IPS-18a (cell line): ENCODE measurements around the gene CCDC90B.
"Not testable (repeated sequence)": the region's sequence is repeated elsewhere in the genome, so short reads cannot be mapped to it uniquely, and the experiment has no call there.

Source experiments
- H3K27ac ChIP-seq: one replicate; pipeline ENCODE4 v1.5.1; 2013; ENCODE audit warnings: low read length
- H3K27me3 ChIP-seq: one replicate; pipeline ENCODE4 v1.6.1; 2013; ENCODE audit warnings: mild to moderate bottlenecking, low read length; ENCODE audit not compliant: control insufficient read depth, insufficient read depth
- H3K36me3 ChIP-seq: one replicate; pipeline ENCODE4 v1.6.1; 2013; ENCODE audit warnings: low read depth, low read length; ENCODE audit not compliant: control insufficient read depth
- H3K4me1 ChIP-seq: one replicate; pipeline ENCODE4 v1.6.1; 2013; ENCODE audit warnings: low read depth, low read length; ENCODE audit not compliant: control insufficient read depth
- H3K4me3 ChIP-seq: one replicate; pipeline ENCODE4 v1.5.1; 2013; ENCODE audit warnings: low read length
- H3K9ac ChIP-seq: one replicate; pipeline ENCODE4 v1.6.1; 2013; ENCODE audit warnings: mild to moderate bottlenecking, low read length, moderate library complexity
- H3K9me3 ChIP-seq: one replicate; pipeline ENCODE4 v1.6.1; 2013; ENCODE audit warnings: low read depth, low read length; ENCODE audit not compliant: control insufficient read depth

Gene CCDC90B

DNA sequence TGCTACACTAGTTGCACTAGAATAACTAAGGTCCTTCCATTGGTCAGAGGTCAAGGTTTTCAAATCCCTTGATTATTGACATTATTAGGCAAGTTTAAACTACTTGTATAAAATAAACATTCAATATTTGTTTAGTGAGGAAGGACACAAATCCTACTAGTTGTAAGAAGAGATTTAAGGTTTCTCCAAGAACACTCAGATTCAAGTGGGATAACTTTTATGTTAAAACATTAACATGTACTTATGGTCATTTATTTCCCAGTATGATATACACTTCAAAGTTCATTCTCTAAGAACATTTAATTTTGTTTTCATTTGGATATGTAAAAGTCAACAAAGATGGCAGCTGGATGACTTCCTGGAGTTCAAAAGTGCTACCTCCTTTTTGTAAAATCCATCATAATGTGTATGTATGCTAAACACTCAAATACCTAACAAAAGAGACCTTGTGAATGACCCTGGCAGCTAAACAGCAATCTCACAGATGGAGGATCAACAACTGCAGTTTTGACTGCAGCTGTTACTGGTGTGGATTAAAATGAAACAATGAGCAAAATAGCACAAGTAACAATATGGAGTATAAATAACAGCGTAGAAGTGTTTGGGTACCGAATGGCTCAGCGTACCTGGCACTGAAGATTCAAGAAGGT, 1.5 kb downstream of the CCDC90B start:
- Histone ChIP-seq H3K36me3 (no peaks in the 10 kb centered on the region), H3K27ac (peak overlapping the region; percentile 4), H3K27me3 (no peaks in the 10 kb centered on the region), H3K4me1 (peaks cover 5% of the 10 kb centered on the region), H3K9ac (peak overlapping the region; percentile 59), H3K9me3 (no peaks in the 10 kb centered on the region), H3K4me3 (peak overlapping the region; percentile 67)

DNA sequence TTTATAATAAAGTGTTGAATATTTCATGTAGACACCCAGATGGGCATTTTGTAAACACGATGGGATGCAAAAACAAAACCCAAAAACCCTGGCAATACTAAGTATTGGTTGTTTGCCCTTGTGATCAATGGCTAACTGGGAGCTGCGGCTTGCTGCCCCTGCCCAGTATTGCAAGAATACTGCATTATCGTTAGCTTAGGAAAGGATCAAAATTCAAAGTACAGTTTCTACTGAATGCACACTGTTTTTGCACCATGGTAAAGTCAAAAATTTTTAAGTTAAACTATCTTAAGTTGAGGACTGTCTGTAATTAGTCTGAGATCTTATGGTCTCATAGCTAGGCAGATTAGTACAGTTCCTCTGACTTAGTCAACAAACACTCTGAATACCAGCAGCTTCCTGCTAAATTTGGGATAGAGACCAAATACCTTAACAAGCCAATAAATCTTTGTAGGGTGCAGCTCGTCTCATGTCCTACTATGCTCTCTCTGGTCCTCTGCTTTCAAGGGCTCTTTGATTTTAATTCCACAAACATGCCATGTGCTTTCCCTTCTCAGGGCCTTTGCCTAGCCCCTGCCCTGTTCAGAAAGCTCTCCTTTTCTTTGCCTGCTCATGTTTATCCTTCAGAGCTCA, 4.0 kb downstream of the CCDC90B start:
- Histone ChIP-seq H3K4me1 (peaks cover 5% of the 10 kb centered on the region), H3K27ac (no peak overlapping the region), H3K27me3 (no peaks in the 10 kb centered on the region), H3K4me3 (no peak overlapping the region), H3K9me3 (no peaks in the 10 kb centered on the region), H3K36me3 (peaks cover 12% of the 10 kb centered on the region), H3K9ac (no peak overlapping the region)

DNA sequence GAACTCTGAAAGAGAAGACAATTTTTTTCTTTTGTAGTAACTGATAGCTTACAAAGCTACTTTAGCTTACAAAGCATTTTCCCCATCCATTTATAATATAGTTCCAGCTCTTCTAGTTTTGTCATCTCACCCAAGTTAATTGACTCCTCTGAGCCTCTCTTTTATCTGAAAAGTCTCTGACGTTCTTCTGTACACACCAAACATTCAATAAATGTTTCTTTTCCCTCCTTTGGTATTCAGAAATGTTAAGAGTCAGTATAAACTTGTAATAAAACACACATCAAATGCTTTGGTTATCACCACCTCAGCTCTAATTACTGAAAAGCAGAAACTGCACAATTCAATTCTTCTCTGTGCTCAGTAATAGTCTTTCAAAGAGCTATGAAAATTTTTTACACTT, 5.9 kb downstream of the CCDC90B start:
- Histone ChIP-seq H3K4me3 (no peak overlapping the region), H3K27me3 (no peaks in the 10 kb centered on the region), H3K4me1 (peaks cover 5% of the 10 kb centered on the region), H3K36me3 (peaks cover 26% of the 10 kb centered on the region), H3K9ac (no peak overlapping the region), H3K9me3 (no peaks in the 10 kb centered on the region), H3K27ac (no peak overlapping the region)

DNA sequence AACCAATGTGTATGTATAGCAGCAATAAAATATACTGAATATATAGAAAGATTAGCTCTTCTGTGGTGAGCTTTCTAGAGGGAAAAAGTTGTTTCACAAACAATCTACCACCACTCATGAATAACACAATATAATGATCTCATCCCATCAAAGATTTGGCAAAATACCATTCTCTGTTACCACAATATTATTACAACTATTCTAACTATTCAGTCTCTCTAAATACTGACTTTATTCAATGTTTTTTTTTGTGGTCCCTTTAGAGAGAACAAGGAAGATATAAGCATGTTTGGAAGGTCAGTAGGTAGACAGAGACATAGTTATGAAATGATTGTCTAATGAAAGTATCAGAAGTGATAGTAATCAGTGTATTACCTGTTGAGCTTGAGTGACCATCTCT, 7.8 kb downstream of the CCDC90B start:
- no peaks in the 10 kb centered on the region for H3K9me3 ChIP-seq
- H3K36me3 ChIP-seq: peaks cover 39% of the 10 kb centered on the region
- H3K27ac ChIP-seq: no peak overlapping the region
- H3K4me3 ChIP-seq: no peak overlapping the region
- no peak overlapping the region for H3K9ac ChIP-seq
- no peaks in the 10 kb centered on the region for H3K4me1 ChIP-seq
- no peaks in the 10 kb centered on the region for H3K27me3 ChIP-seq

DNA sequence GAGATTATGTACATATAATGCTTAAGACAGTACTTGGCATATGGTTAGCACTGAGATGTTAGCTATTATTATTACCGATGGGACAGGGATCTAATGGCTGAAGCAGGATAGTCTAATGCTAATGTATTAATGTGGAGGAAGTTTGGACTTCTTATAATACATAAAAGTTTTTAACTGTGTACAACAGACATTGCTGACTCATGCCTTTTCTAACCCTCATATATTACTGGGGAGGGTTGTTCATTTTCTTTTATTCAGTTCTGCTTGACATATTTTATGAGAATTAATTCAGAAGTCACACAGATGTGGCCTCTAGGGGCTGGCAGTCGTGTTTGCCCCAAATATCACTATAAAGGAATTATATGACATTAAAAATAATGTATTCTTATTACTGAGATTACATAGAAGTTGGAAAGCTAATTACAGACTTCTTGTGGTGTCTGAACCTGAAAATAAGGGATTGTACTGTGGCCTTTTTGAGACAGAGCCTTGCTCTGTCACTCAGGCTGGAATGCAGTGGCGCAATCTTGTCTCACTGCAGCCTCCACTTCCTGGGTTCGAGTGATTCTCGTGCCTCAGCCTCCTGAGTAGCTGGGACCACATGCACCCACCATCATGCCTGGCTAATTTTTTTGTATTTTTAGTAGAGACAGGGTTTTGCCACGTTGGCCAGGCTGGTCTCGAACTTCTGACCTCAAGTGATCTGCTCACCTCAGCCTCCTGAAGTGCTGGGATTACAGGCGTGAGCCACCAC, 10.1 kb downstream of the CCDC90B start:
- Histone ChIP-seq H3K36me3 (peaks cover 45% of the 10 kb centered on the region), H3K27me3 (no peaks in the 10 kb centered on the region), H3K27ac (no peak overlapping the region), H3K4me1 (no peaks in the 10 kb centered on the region), H3K9ac (no peak overlapping the region), H3K9me3 (no peaks in the 10 kb centered on the region), H3K4me3 (no peak overlapping the region)

DNA sequence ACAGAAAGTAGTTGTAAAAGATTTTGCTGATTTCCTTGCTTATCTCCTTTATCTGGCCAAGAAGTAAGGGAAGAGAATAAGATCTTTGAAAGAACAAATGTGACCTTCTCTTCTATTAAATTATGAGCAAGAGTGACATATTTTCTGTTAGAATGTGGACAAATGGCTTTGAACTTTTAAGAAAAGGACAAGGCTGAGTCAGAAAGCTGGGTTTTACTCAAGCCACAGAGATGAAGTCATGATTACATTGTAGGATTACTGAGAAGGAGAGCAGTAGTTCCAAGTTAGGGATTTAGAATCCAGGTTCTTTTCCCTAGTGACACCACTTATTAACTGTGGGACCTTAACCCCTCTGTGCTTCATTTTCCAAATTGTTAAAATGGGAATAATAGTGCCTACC, 13.5 kb downstream of the CCDC90B start:
- H3K9me3 ChIP-seq: no peaks in the 10 kb centered on the region
- H3K27ac ChIP-seq: no peak overlapping the region
- H3K4me1 ChIP-seq: no peaks in the 10 kb centered on the region
- H3K4me3 ChIP-seq: no peak overlapping the region
- no peak overlapping the region for H3K9ac ChIP-seq
- peaks cover 33% of the 10 kb centered on the region for H3K36me3 ChIP-seq
- H3K27me3 ChIP-seq: no peaks in the 10 kb centered on the region

- H3K9me3 ChIP-seq, H3K4me1 ChIP-seq, H3K9ac ChIP-seq: not testable (repeated sequence)
Observed at GRCh38 chr11:83271734-83272133, 14.4 kb downstream of the CCDC90B start.

DNA sequence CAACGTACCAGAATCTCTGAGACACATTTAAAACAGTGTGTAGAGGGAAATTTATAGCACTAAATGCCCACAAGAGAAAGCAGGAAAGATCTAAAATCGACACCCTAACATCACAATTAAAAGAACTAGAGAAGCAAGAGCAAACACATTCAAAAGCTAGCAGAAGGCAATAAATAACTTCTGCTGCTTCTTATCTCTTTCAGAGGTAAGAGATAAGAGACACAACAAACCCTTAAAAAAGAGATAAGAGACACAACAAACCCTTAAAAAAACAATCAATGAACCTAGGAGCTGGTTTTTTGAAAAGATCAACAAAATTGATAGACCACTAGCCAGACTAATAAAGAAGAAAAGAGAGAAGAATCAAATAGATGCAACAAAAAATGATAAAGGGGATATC, 17.1 kb downstream of the CCDC90B start:
- not testable (repeated sequence) for H3K4me3 ChIP-seq, H3K27me3 ChIP-seq, H3K27ac ChIP-seq, H3K4me1 ChIP-seq, H3K9ac ChIP-seq, H3K9me3 ChIP-seq
- H3K36me3 ChIP-seq: peaks cover 16% of the 10 kb centered on the region

More at GRCh38 chr11:83271734-83272133, 14.4 kb downstream of the CCDC90B start:
- H3K36me3 ChIP-seq: peaks cover 32% of the 10 kb centered on the region
- not testable (repeated sequence) for H3K4me3 ChIP-seq, H3K27me3 ChIP-seq, H3K27ac ChIP-seq

- no peaks in the 10 kb centered on the region for H3K27me3 ChIP-seq
- no peaks in the 10 kb centered on the region for H3K4me1 ChIP-seq
- H3K9me3 ChIP-seq: no peaks in the 10 kb centered on the region
- H3K36me3 ChIP-seq: peaks cover 32% of the 10 kb centered on the region
- H3K4me3 ChIP-seq: no peak overlapping the region
- H3K27ac ChIP-seq: no peak overlapping the region
- no peak overlapping the region for H3K9ac ChIP-seq
Observed at GRCh38 chr11:83265331-83265730, 20.8 kb downstream of the CCDC90B start.

DNA sequence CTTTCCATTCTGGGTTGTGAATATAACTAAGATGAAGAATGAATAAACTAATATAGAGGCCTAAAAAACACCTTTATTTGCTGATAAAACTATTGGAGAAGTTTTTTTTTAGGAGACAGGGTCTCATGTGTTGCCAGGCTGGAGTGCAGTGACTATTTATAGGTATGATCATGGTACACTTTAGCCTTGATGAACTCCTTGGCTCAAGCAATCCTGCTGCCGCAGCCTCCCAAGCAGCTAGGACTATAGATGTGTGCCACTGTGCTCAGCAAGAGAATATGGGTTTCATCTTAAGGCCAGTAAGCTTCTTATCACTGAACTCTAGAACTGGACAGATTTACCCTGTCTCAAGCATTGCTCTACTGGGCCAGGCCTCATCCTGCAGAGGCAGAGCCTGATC, 26.6 kb downstream of the CCDC90B start:
- no peak overlapping the region for H3K27ac ChIP-seq
- no peaks in the 10 kb centered on the region for H3K9me3 ChIP-seq
- peaks cover 39% of the 10 kb centered on the region for H3K36me3 ChIP-seq
- H3K4me1 ChIP-seq: no peaks in the 10 kb centered on the region
- no peaks in the 10 kb centered on the region for H3K27me3 ChIP-seq
- H3K9ac ChIP-seq: no peak overlapping the region
- H3K4me3 ChIP-seq: no peak overlapping the region

DNA sequence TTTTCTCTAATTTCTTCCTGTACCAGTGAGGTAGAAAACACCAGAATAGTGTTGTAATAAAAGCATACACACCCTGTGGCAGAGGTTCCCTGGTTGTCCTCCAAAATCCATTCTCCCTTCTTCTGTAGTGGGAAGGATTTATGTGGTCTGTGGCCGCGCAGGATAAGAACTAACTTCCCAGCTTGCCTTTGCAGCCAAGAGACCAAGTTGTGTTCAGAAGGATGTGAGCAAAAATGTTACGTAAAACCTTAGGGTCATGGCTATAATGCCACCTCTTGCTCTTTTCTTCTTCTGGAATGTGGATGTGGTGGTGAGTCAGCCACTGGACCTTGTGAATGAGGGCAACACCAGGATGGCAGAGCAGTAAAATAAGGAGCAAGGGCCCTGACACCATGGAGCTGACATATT, 28.4 kb downstream of the CCDC90B start:
- Histone ChIP-seq H3K36me3 (peaks cover 26% of the 10 kb centered on the region), H3K27me3 (no peaks in the 10 kb centered on the region), H3K4me3 (no peak overlapping the region), H3K4me1 (no peaks in the 10 kb centered on the region), H3K9me3 (no peaks in the 10 kb centered on the region), H3K27ac (no peak overlapping the region), H3K9ac (no peak overlapping the region)
